ENCODE results near the gene ABHD17B. TPM values are rescaled to one million over a fixed set of nuclear protein-coding genes. Genes with fewer than 3 reads are reported as not detected.

The ABHD17B gene
- total RNA-seq, 2 experiments from 2014 or later = 31.0 to 47.7 TPM

DNA sequence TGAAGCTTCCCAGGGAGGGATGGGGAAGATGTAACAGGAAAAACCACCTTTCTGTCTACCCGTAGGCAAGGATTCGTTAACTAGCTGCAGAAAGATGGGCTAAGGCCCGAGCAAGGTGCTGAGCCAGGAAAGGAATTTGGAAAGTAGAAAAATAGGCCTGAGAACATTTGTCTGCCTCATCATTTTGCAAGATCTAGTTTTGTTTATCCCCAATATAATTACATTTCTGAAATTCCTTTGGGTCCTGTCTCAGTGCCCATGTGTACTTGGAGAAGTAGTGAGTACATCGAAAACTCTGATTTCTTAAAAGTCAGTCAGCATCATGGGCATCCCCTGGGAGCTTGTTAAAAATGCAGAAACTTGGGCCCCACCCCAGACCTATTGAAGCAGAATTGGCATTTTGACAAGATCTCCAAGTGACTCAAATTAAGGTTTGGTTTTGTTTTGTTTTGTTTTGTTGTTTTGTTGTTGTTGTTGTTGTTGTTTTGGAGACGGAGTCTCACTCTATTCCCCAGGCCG lies 90.5 kb downstream of the ABHD17B start:
- no peak for DNase-seq (ENCODE audit: low spot score)
- H3K4me2 ChIP-seq (ENCODE audit: low read length) = no peak overlapping the region
- no peak for TF ChIP-seq EZH2phosphoT487 (IDR thresholded peaks at IDR 0.05; ENCODE audit: borderline replicate concordance, low read depth, low read length)
- TF ChIP-seq, protein P1, sequence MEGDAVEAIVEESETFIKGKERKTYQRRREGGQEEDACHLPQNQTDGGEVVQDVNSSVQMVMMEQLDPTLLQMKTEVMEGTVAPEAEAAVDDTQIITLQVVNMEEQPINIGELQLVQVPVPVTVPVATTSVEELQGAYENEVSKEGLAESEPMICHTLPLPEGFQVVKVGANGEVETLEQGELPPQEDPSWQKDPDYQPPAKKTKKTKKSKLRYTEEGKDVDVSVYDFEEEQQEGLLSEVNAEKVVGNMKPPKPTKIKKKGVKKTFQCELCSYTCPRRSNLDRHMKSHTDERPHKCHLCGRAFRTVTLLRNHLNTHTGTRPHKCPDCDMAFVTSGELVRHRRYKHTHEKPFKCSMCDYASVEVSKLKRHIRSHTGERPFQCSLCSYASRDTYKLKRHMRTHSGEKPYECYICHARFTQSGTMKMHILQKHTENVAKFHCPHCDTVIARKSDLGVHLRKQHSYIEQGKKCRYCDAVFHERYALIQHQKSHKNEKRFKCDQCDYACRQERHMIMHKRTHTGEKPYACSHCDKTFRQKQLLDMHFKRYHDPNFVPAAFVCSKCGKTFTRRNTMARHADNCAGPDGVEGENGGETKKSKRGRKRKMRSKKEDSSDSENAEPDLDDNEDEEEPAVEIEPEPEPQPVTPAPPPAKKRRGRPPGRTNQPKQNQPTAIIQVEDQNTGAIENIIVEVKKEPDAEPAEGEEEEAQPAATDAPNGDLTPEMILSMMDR (conservative IDR thresholded peaks at IDR 0.05; ENCODE audit: low read length) = no peak
- intact Hi-C loops (cut with micrococcal nuclease; ENCODE audit: unreplicated experiment) = no loop called here
- H3K4me3 ChIP-seq (ENCODE audit: low read depth, low read length, poor library complexity, severe bottlenecking) = no peak overlapping the region
- POLR2A ChIA-PET = interaction anchor here (0.6 kb wide), 1 partner anchor 9 kb away, joined by 3 read pairs; no protein-coding TSS in a partner anchor
- H3K79me2 ChIP-seq (ENCODE audit: insufficient read depth, low read depth, low read length) = no peaks in the 10 kb centered on the region
- H3K36me3 ChIP-seq (ENCODE audit: insufficient read depth, low read length) = no peaks in the 10 kb centered on the region
- H3K9me3 ChIP-seq (ENCODE audit: low read length) = no peaks in the 10 kb centered on the region
- H3K9me2 ChIP-seq (ENCODE audit: insufficient read depth, low read length) = no peaks in the 10 kb centered on the region
- H3K4me1 ChIP-seq (ENCODE audit: insufficient read depth, low read length, poor library complexity, severe bottlenecking) = no peaks in the 10 kb centered on the region
- H2AFZ ChIP-seq (ENCODE audit: low read length) = no peak overlapping the region
- no TSS peak for BruUV-seq (replicated peaks)
- H3K27ac ChIP-seq (ENCODE audit: low read depth, low read length, poor library complexity, severe bottlenecking) = no peak overlapping the region
- no peaks in the 10 kb centered on the region for H4K20me1 ChIP-seq (ENCODE audit: insufficient read depth, low read length)
- CTCF ChIA-PET (ENCODE audit: unreplicated experiment) = no interaction called here

DNA sequence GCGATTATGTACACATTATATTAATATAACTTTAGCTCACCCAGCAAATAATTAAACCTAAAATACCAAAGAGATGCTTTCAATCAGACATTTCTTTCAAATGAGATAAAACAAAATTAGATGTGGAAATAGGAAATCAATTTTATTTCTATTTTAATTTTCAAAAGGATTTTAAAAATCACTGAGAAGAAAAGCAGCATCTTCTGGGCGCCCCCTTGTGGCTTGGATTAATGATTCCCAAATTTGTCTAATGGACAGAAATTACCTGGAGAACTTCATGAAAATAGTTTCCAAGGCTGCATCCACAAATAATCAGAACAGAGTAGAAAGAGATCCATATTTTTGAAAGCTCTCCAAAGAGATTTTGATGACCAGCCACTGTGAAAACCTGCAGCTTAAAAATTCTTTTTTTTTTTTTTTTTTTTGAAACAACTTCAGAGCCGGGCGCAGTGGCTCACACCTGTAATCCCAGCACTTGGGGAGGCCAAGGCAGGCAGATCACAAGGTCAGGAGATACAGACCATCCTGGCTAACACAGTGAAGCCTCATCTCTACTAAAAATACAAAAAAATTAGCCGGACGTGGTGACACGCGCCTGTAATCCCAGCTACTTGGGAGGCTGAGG lies 91.8 kb downstream of the ABHD17B start:
- Histone ChIP-seq H3K9me3 (ENCODE audit: low read length) (no peaks in the 10 kb centered on the region), H3K27ac (ENCODE audit: low read depth, low read length, poor library complexity, severe bottlenecking) (no peak overlapping the region), H3K4me3 (ENCODE audit: low read depth, low read length, poor library complexity, severe bottlenecking) (no peak overlapping the region), H3K36me3 (ENCODE audit: insufficient read depth, low read length) (no peaks in the 10 kb centered on the region), H2AFZ (ENCODE audit: low read length) (no peak overlapping the region), H3K79me2 (ENCODE audit: insufficient read depth, low read depth, low read length) (no peaks in the 10 kb centered on the region), H4K20me1 (ENCODE audit: insufficient read depth, low read length) (no peaks in the 10 kb centered on the region), H3K4me2 (ENCODE audit: low read length) (no peak overlapping the region), H3K9me2 (ENCODE audit: insufficient read depth, low read length) (no peaks in the 10 kb centered on the region), H3K4me1 (ENCODE audit: insufficient read depth, low read length, poor library complexity, severe bottlenecking) (no peaks in the 10 kb centered on the region)
- CTCF ChIA-PET (ENCODE audit: unreplicated experiment) = interaction anchor here (1.1 to 2.6 kb wide), 2 partner anchors 10 to 12 kb away, joined by 3 to 7 read pairs; no protein-coding TSS in a partner anchor
- intact Hi-C loops (cut with micrococcal nuclease; ENCODE audit: unreplicated experiment) = loop anchor here (1.0 to 2.0 kb wide), 2 partner anchors 190 to 215 kb away; no protein-coding TSS in a partner anchor
- POLR2A ChIA-PET = interaction anchor here (0.5 to 1.1 kb wide), 8 partner anchors 8 to 329 kb away, joined by 3 to 6 read pairs (median 4); no protein-coding TSS in a partner anchor
- BruUV-seq (replicated peaks) = no TSS peak
- peak; percentile 54 for DNase-seq (ENCODE audit: low spot score)
- TF ChIP-seq, protein P1 (conservative IDR thresholded peaks at IDR 0.05; ENCODE audit: low read length) = peak; percentile 97
- no peak for TF ChIP-seq EZH2phosphoT487 (IDR thresholded peaks at IDR 0.05; ENCODE audit: borderline replicate concordance, low read depth, low read length)

Data from OCI-LY7 (cell line).